ENCODE measurements around the gene HCLS1. TPM values are rescaled to one million over a fixed set of nuclear protein-coding genes. Genes with fewer than 3 reads are reported as not detected.
"Not testable (repeated sequence)": the region's sequence is repeated elsewhere in the genome, so short reads cannot be mapped to it uniquely, and the experiment has no call there.

Gene HCLS1
- total RNA-seq, 2 experiments from 2014 or later = 183 to 193 TPM

- H3K4me3 Mint-ChIP-seq, H3K27ac Mint-ChIP-seq, H3K27me3 Mint-ChIP-seq, H3K4me1 Mint-ChIP-seq, H3K36me3 Mint-ChIP-seq, H3K9me3 Mint-ChIP-seq, DNase-seq: not testable (repeated sequence)
These were observed 66.9 kb downstream of the HCLS1 start for GRCh38 chr3:121593806-121594205.

GRCh38 chr3:121592856-121593702 lies 67.6 kb downstream of the HCLS1 start, which contains the start of gene FBXO40:
FBXO40 (plus strand) TSS chr3:121593379; CDS start chr3:121620576, 27,197 bp downstream.
- Mint-ChIP-seq H3K36me3 (no peaks in the 10 kb centered on the region), H3K27ac (no peak within 1 kb of the TSS), H3K4me3 (no peak within 1 kb of the TSS), H3K4me1 (no peaks in the 10 kb centered on the region), H3K27me3 (no peaks in the 10 kb centered on the region), H3K9me3 (no peaks in the 10 kb centered on the region)
- no peak for DNase-seq

- H3K27me3 Mint-ChIP-seq = peaks cover 9% of the 10 kb centered on the region
- no peaks in the 10 kb centered on the region for H3K36me3 Mint-ChIP-seq
- no peaks in the 10 kb centered on the region for H3K4me1 Mint-ChIP-seq
- no peak overlapping the region for H3K27ac Mint-ChIP-seq
- no peaks in the 10 kb centered on the region for H3K9me3 Mint-ChIP-seq
- H3K4me3 Mint-ChIP-seq = no peak overlapping the region
- no peak for DNase-seq
These were observed 76.3 kb downstream of the HCLS1 start for GRCh38 chr3:121584418-121584817.

- no peak for DNase-seq
- no peaks in the 10 kb centered on the region for H3K36me3 Mint-ChIP-seq
- no peak overlapping the region for H3K27ac Mint-ChIP-seq
- H3K4me3 Mint-ChIP-seq = no peak overlapping the region
- H3K9me3 Mint-ChIP-seq = no peaks in the 10 kb centered on the region
- no peaks in the 10 kb centered on the region for H3K4me1 Mint-ChIP-seq
- peaks cover 9% of the 10 kb centered on the region for H3K27me3 Mint-ChIP-seq
These were observed 79.0 kb downstream of the HCLS1 start for GRCh38 chr3:121581691-121582090.

Other genes starting within 250 kb of the HCLS1 start
- 10 to 100 TPM; 20.1 to 20.7 TPM for gene POLQ, start 114.9 kb downstream of the HCLS1 start, total RNA-seq
- gene ARGFX, start 93.0 kb downstream of the HCLS1 start, total RNA-seq = not detected
- not detected for gene FBXO40, start 67.5 kb downstream of the HCLS1 start, total RNA-seq
- gene GOLGB1, start 88.8 kb upstream of the HCLS1 start, total RNA-seq = 10 to 100 TPM; 14.0 to 15.3 TPM
- gene IQCB1, start 174.2 kb upstream of the HCLS1 start, total RNA-seq = 10 to 100 TPM; 35.0 to 39.3 TPM
- 10 to 100 TPM; 13.9 to 15.0 TPM for gene EAF2, start 174.3 kb upstream of the HCLS1 start, total RNA-seq
- 1 to 10 TPM in 1 of 2 experiments, under 1 TPM in 1; 0.74 to 1.5 TPM for gene SLC15A2, start 233.5 kb upstream of the HCLS1 start, total RNA-seq

All from activated naive CD8-positive, alpha-beta T cell treated with anti-CD3 and anti-CD28 coated beads for 36 hours (primary cell).